HL-60/S4 (cell line): Measurements from ENCODE around the gene MDM1.

Experiments
- in situ Hi-C: fragments of 300-500 bp; cut with MboI; formaldehyde crosslinking; loops from 2 replicates; pipeline ENCODE4 v1.14.3; 2022; ENCODE audit warnings: low sequenced_read_pairs

The MDM1 gene

GRCh38 chr12:68326716-68327115 is 5.4 kb downstream of the MDM1 start:
- in situ Hi-C loops: no loop called here

GRCh38 chr12:68325966-68326365 is 6.2 kb downstream of the MDM1 start:
- in situ Hi-C loops: no loop called here

- in situ Hi-C loops: no loop called here
Observed at GRCh38 chr12:68324531-68324930, 7.6 kb downstream of the MDM1 start.

- in situ Hi-C loops: no loop called here
Observed at GRCh38 chr12:68321140-68321539, 11.0 kb downstream of the MDM1 start.

- in situ Hi-C loops: no loop called here
Observed at GRCh38 chr12:68319988-68320623, 12.1 kb downstream of the MDM1 start.

- in situ Hi-C loops: no loop called here
Observed at GRCh38 chr12:68317047-68317667, 15.0 kb downstream of the MDM1 start.

- in situ Hi-C loops: no loop called here
Observed at GRCh38 chr12:68310370-68310769, 21.8 kb downstream of the MDM1 start.

GRCh38 chr12:68306564-68306963 is 25.6 kb downstream of the MDM1 start:
- in situ Hi-C loops: no loop called here

- in situ Hi-C loops: no loop called here
Observed at GRCh38 chr12:68305278-68305677, 26.9 kb downstream of the MDM1 start.

GRCh38 chr12:68304626-68305025 is 27.5 kb downstream of the MDM1 start:
- in situ Hi-C loops: no loop called here

GRCh38 chr12:68303850-68304249 is 28.3 kb downstream of the MDM1 start:
- in situ Hi-C loops: no loop called here

GRCh38 chr12:68297929-68298328 is 34.2 kb downstream of the MDM1 start:
- in situ Hi-C loops: no loop called here

GRCh38 chr12:68294251-68294650 is 37.9 kb downstream of the MDM1 start:
- in situ Hi-C loops: no loop called here

- in situ Hi-C loops: no loop called here
Observed at GRCh38 chr12:68293347-68293746, 38.8 kb downstream of the MDM1 start.

GRCh38 chr12:68292151-68292943 is 39.8 kb downstream of the MDM1 start:
- in situ Hi-C loops: no loop called here

GRCh38 chr12:68291396-68292036 is 40.6 kb downstream of the MDM1 start:
- in situ Hi-C loops: no loop called here

GRCh38 chr12:68290126-68290525 is 42.0 kb downstream of the MDM1 start:
- in situ Hi-C loops: no loop called here

GRCh38 chr12:68287106-68287505 is 45.1 kb downstream of the MDM1 start:
- in situ Hi-C loops: no loop called here

GRCh38 chr12:68286396-68286795 is 45.8 kb downstream of the MDM1 start:
- in situ Hi-C loops: no loop called here

GRCh38 chr12:68285541-68285940 is 46.6 kb downstream of the MDM1 start:
- in situ Hi-C loops: no loop called here

GRCh38 chr12:68281322-68282077 is 50.7 kb downstream of the MDM1 start:
- in situ Hi-C loops: no loop called here
